ENCODE results near the gene PI4KA.
"Not testable (repeated sequence)": the region's sequence is repeated elsewhere in the genome, so short reads cannot be mapped to it uniquely, and the experiment has no call there.

The PI4KA gene

DNA sequence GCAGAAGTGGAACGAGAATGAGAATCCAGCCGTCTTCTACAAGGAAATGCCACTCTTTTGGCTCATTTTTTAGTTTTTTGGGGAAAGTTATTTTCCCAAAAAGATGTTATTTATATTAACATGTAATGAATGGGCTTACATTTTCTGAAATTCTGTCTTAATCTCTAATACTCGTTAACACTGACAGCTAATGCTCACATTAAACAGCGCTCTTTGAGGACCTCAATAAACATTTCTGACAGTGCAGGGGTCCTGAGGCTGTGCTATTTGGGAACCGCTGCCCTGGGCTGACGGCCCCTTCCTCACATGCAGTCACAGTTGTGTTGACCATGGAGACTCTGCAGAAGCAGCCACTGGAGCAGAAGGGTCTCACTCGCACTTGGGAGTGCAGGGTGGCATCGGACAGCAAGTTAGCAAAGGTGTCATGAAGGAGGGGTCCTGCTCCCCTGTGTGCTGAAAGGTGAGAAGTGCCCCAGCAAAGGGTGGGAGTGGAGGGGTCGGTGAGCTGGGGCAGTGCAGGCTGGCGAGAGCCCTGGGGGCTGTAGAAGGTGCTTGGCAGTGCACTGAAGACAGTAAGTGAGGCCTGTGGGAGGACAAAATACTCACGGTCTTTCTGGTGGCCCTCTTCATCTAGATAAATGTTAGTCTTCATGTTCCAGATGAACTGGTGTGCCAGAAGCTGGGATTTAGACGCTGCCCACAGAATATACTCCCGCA lies 137.8 kb downstream of the PI4KA start:
- DNase-seq: no peak
- Histone ChIP-seq H3K4me3 (ENCODE audit: low read depth, low read length) (no peak overlapping the region), H3K9me3 (no peaks in the 10 kb centered on the region), H3K36me3 (peaks cover 5% of the 10 kb centered on the region; the same call in 1 of the 2 replicates), H3K4me1 (no peaks in the 10 kb centered on the region), H3K27me3 (no peaks in the 10 kb centered on the region)
- TF ChIP-seq, protein P1, sequence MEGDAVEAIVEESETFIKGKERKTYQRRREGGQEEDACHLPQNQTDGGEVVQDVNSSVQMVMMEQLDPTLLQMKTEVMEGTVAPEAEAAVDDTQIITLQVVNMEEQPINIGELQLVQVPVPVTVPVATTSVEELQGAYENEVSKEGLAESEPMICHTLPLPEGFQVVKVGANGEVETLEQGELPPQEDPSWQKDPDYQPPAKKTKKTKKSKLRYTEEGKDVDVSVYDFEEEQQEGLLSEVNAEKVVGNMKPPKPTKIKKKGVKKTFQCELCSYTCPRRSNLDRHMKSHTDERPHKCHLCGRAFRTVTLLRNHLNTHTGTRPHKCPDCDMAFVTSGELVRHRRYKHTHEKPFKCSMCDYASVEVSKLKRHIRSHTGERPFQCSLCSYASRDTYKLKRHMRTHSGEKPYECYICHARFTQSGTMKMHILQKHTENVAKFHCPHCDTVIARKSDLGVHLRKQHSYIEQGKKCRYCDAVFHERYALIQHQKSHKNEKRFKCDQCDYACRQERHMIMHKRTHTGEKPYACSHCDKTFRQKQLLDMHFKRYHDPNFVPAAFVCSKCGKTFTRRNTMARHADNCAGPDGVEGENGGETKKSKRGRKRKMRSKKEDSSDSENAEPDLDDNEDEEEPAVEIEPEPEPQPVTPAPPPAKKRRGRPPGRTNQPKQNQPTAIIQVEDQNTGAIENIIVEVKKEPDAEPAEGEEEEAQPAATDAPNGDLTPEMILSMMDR (IDR thresholded peaks at IDR 0.05; ENCODE audit: low read depth, low read length): no peak

DNA sequence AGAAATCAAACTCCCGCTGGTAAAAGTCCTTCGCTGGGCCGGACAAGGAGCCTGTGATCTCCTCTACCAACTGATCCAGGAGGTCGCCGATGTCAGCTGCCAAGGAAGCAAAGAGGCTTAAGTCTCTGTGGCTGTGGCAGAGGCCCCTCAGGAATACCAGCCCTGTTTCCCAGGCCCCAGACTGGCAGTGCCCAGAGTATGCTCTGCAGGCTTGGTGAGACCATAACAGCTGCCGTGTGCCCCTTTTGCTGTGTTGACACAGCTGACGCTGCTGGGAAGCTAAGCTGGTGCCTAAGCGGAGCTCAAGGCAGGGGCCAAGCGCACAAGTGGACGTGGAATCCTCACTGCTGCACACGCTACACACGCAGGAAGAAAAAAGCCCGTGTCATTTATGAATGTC lies 139.9 kb downstream of the PI4KA start:
- DNase-seq; H3K27me3 ChIP-seq; H3K36me3 ChIP-seq; H3K4me3 ChIP-seq (ENCODE audit: low read depth, low read length); H3K9me3 ChIP-seq; H3K4me1 ChIP-seq: not testable (repeated sequence)

DNA sequence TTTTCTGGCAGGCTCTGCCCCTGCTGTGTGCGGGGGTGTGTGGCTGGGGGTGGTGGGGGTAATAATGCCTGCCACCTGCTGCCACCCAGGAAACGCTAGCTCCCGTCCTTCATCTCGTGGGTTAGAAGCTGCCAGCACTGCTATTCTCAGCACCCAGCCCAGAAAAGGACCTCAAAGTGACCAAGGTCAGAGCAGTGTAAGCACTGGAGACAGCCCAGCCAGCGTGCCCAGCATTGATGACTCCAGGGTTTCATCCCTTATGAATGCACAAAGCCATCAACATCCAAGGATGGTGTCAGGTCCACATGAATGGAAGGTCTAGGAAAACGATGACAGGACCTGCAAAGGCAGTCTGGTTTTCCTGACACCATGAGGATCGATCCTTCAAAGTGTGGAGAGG lies 140.6 kb downstream of the PI4KA start:
- not testable (repeated sequence) for H3K4me3 ChIP-seq (ENCODE audit: low read depth, low read length); DNase-seq; H3K36me3 ChIP-seq; H3K4me1 ChIP-seq; H3K27me3 ChIP-seq; H3K9me3 ChIP-seq

DNA sequence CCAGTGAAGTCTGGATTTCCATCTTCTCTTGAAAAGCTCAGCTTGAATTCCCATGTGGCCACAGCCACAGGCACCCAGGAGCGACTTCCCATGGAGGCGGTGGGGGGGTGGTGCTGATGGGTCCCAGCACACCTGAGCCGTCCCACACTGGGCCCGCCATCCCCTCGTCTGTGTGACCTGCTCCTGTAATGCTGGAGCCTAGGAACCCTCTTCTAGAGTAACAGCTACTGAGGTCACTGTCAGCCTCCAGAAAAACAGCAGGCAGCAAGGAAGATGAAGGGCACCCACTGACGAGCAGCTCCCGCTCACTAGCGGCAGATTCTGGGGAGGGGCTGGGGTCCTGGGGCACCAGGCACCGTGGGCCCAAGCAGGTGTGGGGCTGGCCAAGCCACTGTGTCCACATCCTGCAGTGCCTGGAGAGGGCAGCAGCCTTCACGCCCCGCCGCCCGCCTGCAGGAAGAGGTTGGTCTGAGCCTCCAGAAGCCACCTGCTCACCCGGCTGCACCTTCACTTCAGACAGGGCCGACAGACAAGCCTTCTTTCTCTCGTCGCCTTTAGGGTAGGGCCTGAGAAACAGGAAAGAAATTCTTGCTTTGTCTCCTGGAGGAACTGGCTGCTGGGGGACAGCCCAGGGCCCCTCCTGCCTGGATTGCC lies 141.3 kb downstream of the PI4KA start:
- H3K36me3 ChIP-seq; DNase-seq; H3K27me3 ChIP-seq; H3K4me3 ChIP-seq (ENCODE audit: low read depth, low read length); H3K9me3 ChIP-seq; H3K4me1 ChIP-seq: not testable (repeated sequence)

DNA sequence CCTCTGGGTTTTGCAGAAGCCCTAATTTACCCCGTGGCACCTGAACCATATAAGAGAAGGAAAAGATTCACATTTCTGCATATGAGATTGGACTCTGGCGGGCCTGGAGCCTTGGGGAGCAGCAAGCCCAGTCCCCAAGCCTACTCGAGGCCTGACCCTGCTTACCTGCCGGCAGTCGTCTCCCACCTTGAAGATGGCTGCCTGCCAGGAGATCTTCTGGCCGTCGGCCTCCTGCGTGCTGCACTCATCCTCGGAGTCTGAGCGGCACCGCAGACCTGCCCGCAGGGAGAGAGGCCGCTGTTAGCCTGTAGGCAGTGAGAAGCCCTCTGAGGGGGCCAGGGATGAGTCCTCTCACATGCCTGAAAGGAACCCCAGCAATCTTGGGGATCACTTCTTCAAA lies 145.5 kb downstream of the PI4KA start:
- not testable (repeated sequence) for DNase-seq; H3K36me3 ChIP-seq; H3K27me3 ChIP-seq; H3K4me3 ChIP-seq (ENCODE audit: low read depth, low read length); H3K9me3 ChIP-seq; H3K4me1 ChIP-seq

DNA sequence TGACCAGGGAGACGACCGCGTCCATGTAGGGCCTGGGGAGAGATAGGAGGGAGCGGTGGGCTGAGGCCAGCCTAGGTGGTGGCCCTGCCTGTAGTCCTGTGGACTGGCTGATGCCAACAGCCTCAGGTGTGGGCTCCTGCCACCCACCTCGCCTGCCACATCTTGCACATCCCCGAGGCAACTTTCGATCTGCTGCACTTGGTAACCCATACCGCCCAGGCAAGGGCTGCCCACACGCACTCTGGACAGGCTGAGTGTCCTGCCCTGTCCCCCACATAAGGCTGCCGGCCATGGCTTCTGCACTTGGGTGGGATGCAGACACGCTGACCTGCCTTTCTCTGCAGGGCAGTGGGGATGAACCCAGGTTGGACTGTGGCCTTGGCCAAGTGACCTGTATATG lies 148.6 kb downstream of the PI4KA start:
- H3K9me3 ChIP-seq; H3K27me3 ChIP-seq; H3K4me1 ChIP-seq; H3K36me3 ChIP-seq; H3K4me3 ChIP-seq (ENCODE audit: low read depth, low read length); DNase-seq: not testable (repeated sequence)

DNA sequence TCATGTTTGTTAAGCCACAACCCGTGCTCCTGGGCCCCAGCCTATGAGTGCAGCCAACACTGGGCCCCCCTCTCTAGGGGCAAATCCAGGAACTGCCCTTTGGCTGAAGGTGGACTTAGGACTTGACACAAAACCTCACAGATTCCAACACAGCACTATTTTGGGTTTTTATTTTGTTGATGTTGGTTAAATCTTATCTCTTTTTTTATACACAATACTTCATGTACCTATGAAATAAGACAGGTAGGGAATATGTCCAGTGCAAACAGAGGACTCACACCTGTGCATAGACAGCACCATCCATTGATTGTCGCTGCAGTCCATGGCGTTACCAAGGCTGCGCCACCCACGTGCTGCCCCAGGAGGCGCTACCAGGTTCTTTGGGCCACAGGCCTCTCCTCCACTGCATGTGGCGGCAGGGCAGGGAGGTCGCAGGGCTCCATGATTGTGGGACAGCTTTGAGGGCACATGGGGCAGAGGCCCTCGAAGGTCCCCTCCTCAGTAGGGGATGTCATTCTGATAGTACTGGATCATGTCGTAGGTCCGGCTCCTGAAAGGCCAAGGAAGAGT lies 151.0 kb downstream of the PI4KA start:
- H3K36me3 ChIP-seq; DNase-seq; H3K4me3 ChIP-seq (ENCODE audit: low read depth, low read length); H3K4me1 ChIP-seq; H3K27me3 ChIP-seq; H3K9me3 ChIP-seq: not testable (repeated sequence)

DNA sequence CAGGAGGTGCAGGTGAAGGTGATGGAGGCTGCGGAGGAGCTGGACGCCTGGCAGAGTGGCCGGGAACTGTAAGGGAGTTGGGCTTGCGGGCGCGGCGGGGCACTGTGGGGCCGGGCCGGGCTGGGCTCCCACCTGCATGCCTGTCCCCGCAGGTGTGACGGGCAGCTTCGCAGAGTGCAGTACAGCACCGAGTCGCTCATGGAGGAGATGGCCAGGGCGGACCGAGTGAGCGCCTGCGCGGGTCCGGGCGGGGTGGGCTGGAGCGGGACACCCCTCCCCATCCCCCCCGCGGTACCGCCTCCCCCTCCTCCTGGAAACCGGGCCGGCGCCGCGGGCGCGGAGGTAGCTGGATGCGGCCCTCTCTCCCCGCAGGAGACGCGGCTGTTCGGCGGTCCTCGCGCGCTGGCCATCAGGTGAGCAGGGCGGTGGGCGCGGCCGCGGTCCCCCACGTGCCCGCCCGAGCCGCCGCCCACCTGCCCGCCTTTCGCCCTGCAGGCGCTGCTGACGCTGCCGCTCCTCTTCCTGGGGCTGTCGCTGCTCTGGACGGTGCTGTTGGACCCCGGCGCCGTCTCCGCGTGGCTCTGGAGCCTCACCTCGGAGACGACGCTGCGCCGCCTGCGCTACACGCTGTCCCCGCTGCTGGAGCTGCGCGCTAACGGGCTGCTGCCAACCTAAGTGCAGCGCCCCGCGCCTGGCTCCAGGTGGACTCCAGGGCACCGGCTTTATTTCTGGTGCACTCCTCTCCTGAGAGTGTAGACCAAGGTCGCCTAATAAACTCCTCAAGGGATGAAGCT lies 154.6 kb downstream of the PI4KA start:
- H3K9me3 ChIP-seq; H3K4me3 ChIP-seq (ENCODE audit: low read depth, low read length); H3K27me3 ChIP-seq; DNase-seq; H3K4me1 ChIP-seq; H3K36me3 ChIP-seq: not testable (repeated sequence)

DNA sequence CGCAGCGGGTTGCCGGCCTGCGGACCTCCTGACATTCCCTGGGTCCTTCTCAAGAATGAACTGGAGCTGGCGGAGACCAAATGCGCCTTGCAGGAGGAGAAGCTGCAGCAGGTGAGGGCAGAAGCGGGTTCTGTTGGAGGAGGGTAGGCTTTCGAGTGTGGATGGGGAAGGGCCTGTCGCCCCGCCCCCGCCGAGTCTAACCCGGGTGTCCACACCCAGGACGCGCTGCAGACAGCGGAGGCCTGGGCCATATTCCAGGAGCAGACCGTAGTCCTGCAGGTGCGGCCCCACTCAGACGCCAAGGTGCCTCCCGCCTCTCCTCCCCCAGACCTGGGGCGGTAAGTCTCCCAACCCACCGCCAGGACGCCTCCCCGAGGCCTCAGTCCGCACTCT lies 155.2 kb downstream of the PI4KA start:
- H3K9me3 ChIP-seq; DNase-seq; H3K4me3 ChIP-seq (ENCODE audit: low read depth, low read length); H3K27me3 ChIP-seq; H3K4me1 ChIP-seq; H3K36me3 ChIP-seq: not testable (repeated sequence)

DNA sequence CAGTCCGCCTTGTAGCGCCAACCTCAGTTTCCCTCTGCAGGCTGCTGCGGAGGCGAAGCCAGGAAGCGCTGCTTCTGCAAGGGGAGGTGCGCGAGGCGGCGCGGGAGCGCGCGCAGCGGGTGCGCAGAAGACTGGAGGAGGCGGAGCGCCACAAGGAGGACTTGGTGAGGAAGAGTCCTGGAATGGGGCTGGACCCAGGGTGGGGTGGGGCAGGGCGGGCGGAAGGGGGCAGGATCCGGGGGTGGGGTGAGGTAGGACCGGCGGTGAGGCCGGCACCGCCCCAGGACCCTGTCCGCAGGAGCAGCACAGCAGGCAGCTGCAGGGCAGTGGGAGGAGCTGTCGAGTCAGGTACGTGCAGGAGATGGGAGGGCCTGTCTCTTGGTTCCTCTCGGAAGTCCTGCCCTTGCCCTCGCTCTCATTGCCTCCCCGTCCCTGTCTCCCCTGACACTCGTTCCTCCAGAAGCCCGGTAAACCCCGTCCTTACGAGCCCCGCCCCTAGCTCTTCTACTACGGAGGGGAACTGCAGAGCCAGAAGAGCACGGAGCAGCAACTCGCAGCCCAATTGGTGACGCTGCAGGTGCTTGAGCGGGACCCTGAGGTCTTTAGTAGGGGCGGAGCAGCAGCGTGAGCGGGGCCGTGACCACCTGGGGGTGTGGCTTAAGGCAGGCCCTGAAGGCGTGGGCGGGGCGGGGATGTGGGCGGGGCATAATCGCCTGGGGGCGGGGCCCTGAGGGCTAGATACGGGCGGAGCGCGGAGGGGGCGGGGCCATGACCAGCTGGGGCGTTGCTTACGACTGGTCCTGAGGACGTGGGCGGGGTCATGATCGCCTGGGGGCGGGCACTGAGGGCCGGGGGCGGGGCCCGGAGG lies 155.8 kb downstream of the PI4KA start:
- not testable (repeated sequence) for H3K36me3 ChIP-seq, H3K27me3 ChIP-seq, H3K4me1 ChIP-seq, H3K9me3 ChIP-seq
- DNase-seq: peak; percentile 98
- peak overlapping the region; percentile 49 for H3K4me3 ChIP-seq (ENCODE audit: low read depth, low read length)

DNA sequence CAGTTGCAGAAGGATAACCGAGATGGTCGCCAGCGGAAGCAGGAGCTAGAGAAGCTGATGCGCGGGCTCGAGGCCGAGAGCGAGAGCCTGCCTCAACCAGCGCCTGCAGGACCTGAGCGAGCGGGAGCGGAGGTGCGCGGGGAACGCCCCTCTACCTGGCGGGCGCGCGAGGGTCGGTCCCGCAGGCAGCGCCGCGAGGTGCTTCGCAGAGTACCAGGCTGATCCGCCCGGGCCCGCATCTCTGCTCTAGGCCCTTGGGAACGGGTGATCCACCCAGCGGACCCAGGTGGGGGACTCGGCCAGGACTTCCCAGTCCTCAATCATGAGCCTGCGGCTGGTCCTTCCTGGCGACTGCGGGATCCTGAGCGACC lies 156.5 kb downstream of the PI4KA start:
- DNase-seq, H3K36me3 ChIP-seq, H3K9me3 ChIP-seq, H3K27me3 ChIP-seq, H3K4me1 ChIP-seq: not testable (repeated sequence)
- H3K4me3 ChIP-seq (ENCODE audit: low read depth, low read length): peak overlapping the region; percentile 49

DNA sequence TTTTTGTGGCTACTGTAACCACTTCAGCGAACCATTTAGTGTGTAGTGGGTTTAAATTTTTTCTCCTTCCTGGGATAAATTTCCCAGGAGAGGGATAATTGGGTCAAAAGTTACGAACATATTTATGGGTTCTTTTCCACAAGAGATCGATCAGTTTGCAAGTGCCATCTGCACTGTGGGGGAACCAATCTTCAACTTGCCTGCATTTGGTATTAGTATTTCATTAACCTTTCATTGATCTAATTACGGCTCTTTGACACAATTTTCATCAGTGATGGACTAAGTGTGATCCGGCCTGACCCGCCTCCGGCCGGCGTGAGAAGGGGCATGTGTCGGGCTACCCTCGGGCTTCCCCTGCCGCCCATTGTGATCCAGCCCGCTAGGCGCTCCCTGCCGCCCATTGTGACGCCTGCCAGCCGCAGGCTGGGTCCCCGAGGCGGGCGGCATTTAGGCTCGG lies 156.9 kb downstream of the PI4KA start:
- H3K27me3 ChIP-seq, H3K9me3 ChIP-seq, H3K4me1 ChIP-seq, H3K36me3 ChIP-seq, DNase-seq: not testable (repeated sequence)
- H3K4me3 ChIP-seq (ENCODE audit: low read depth, low read length): peak overlapping the region; percentile 49

DNA sequence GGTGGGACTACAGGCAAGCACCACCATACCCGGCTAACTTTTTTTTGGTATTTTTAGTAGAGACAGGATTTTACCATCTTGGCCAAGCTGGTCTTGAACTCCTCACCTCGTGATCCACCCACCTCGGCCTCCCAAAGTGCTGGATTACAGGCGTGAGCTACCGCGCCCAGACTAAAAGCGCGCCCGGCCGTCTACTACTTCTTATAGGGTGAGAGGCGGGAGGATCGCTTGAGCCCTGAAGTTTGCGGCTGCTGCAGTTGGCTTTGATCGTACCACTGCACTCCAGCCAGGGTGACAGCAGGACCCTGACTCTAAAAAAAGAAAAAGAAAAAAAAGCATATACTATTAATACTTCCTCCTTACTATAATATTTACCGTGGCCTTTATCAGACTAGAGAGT lies 158.3 kb downstream of the PI4KA start:
- H3K27me3 ChIP-seq; H3K9me3 ChIP-seq; H3K4me3 ChIP-seq (ENCODE audit: low read depth, low read length); DNase-seq; H3K36me3 ChIP-seq; H3K4me1 ChIP-seq: not testable (repeated sequence)

DNA sequence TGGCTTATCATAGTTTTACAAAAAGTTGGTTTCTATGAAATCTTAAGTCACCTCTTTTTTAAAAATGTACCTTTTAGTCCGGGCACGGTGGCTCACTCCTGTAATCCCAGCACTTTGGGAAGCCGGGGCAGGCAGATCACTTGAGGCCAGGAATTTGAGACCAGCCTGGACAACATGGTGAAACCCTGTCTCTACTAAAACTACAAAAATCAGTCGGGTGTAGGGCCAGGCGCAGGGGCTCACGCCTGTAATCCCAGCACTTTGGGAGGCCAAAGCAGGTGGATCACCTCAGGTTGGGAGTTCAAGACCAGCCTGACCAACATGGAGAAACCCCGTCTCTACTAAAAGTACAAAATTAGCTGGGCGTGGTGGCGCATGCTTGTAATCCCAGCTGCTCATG lies 158.8 kb downstream of the PI4KA start:
- not testable (repeated sequence) for H3K27me3 ChIP-seq; DNase-seq; H3K9me3 ChIP-seq; H3K4me1 ChIP-seq; H3K36me3 ChIP-seq; H3K4me3 ChIP-seq (ENCODE audit: low read depth, low read length)
